Measurements from ENCODE around the gene GNAI1.
A peak's percentile ranks its signal among the peaks of the same experiment; 100 is the strongest.

The GNAI1 gene

DNA sequence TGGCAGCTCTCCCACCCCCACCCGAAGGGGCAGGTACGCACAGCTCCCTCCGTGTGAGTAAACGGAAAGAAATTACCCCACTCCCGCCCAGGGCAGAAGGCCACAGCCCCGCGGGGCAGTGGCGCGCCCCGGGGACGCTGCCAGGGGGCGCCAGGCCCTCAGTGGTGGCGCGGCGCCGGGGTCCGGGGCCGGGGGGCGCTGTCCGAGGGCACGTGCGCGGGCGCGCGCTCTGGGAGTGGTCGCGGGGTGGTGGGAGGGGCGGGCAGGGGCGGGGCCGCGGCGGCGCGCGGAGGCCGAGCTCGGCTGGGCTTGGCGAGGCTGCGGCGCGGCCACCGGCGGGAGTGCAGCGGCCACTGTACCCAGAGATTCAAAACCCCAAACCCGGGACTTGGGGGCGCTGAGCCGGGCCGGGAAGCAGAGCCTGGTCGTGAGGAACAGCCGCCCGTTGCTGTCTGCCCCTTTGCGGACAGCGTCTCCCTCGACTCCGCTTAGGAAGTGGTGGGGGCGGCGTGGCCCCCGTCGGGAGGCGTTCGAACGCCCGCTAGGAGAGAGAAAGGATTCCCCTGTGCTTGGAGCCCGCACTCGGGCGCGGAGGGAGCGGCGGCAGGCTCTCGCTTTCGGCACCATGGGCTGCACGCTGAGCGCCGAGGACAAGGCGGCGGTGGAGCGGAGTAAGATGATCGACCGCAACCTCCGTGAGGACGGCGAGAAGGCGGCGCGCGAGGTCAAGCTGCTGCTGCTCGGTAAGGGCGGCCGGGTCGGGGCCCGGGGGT, at the start of gene GNAI1:
Gene GNAI1, plus strand, starts transcription at position 296 of the 773 bp plus-strand sequence. Its CDS starts 330 bp downstream, at position 626.
- peak within 1 kb of the TSS; percentile 37 for H3K27ac Mint-ChIP-seq
- peaks cover 4% of the 10 kb centered on the region for H3K36me3 Mint-ChIP-seq (ENCODE audit: low read depth)
- peak within 1 kb of the TSS; percentile 66 for H3K4me3 Mint-ChIP-seq
- H3K4me1 Mint-ChIP-seq, result peaks cover 38% of the 10 kb centered on the region
- DNase-seq (peak; percentile 39), ATAC-seq (peak; percentile 71)
- no peaks in the 10 kb centered on the region for H3K9me3 Mint-ChIP-seq
- H3K27me3 Mint-ChIP-seq, result peaks cover 43% of the 10 kb centered on the region

DNA sequence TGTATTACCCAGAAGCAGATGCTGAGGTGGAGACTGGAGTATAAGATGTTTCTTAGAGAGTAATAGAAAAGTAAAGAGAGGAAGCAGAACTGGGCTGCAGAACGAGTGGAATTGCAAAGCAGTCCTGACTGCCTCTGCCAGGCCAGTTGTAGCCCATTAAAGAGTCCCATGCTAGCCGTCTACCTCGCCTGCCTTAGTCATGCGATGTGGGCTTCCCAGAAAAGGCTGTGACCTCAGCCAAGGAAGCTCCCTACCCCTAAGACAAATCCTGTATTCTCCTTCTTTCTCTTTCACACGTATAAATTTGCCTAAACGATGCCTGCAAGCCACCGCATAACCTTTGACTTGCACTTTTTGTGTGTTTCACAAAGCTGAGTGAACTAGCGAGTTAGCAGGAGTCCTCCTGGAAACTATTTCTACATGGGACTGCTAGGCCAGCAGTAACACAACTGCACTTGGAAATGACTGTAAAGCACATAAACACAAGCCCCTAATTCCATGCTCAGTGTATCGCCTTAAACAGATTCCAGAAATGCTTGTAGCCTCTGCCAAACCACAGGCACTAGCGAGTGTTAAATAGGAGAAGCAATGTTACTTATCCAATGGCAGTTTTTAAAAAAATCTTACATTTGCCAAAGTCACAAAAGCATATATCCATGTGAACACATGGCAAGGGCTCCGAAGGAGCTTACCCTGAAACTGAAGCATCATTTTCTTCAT, 47.4 kb upstream of the GNAI1 start:
- ATAC-seq (no peak), DNase-seq (no peak)
- no peak overlapping the region for H3K4me3 Mint-ChIP-seq
- no peaks in the 10 kb centered on the region for H3K9me3 Mint-ChIP-seq
- no peak overlapping the region for H3K27ac Mint-ChIP-seq
- H3K27me3 Mint-ChIP-seq, result no peaks in the 10 kb centered on the region
- no peaks in the 10 kb centered on the region for H3K36me3 Mint-ChIP-seq (ENCODE audit: low read depth)
- H3K4me1 Mint-ChIP-seq, result no peaks in the 10 kb centered on the region

DNA sequence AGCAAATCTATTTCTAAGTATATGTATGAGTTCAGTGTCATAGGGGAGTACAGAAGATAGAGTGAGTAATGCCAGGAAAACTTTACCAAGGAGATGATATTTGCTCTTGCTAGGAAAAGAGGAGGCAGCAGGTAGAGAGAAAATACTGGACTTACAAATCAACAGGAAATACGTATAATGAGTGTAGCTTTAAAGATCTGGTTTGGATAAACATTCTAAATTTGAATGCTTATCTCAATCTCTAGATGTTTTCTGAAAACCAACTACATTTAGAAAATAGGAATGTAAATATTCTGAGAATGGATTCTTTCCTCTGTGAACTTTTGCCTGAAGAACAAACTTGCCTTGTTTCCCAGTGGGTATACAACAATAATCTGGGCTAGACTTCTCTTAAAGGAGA, 46.9 kb upstream of the GNAI1 start:
- ATAC-seq (no peak), DNase-seq (no peak)
- no peaks in the 10 kb centered on the region for H3K36me3 Mint-ChIP-seq (ENCODE audit: low read depth)
- no peaks in the 10 kb centered on the region for H3K4me1 Mint-ChIP-seq
- no peaks in the 10 kb centered on the region for H3K27me3 Mint-ChIP-seq
- no peak overlapping the region for H3K27ac Mint-ChIP-seq
- H3K9me3 Mint-ChIP-seq, result no peaks in the 10 kb centered on the region
- H3K4me3 Mint-ChIP-seq, result no peak overlapping the region

DNA sequence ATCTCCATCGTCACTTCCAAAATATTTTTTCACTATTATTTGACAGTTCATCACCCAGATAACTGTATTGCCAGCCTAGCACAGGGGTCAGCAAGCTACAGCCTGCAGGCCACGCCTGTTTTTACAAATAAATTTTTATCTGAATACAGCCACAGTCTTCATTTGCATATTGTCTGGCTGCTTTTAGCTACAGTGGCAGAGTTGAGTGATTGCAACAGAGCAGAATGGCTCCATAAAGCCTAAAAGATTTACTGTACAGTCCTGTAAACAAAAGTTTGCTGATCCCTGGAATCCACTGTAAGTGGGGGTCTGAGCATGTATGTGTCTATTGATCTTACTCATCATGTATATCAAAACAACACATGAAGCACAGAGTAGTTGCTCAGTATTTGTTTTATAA, 45.9 kb upstream of the GNAI1 start:
- H3K9me3 Mint-ChIP-seq, result no peaks in the 10 kb centered on the region

DNA sequence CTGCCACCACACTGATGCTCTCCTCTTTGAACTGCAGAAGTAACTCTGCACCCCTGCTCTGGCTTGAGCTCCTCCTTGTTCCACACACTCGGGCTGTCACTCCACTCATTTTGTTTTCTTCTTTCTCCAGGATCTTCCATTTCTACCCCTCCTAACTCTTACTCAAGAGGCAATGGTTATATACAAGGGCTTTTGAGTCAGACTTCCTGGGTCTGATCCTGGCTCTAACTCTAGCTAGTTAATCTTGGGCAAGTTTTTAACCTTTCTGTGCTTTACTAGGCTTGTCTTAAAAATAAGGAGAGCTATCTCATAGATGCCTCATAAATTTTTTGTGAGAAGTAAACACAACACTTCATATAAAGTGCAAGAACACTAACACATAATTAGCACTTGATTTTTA, 45.3 kb upstream of the GNAI1 start:
- H3K27me3 Mint-ChIP-seq, result no peaks in the 10 kb centered on the region
- H3K9me3 Mint-ChIP-seq, result no peaks in the 10 kb centered on the region
- no peaks in the 10 kb centered on the region for H3K36me3 Mint-ChIP-seq (ENCODE audit: low read depth)
- ATAC-seq, result no peak
- DNase-seq, result no peak
- H3K4me3 Mint-ChIP-seq, result no peak overlapping the region
- no peak overlapping the region for H3K27ac Mint-ChIP-seq
- H3K4me1 Mint-ChIP-seq, result no peaks in the 10 kb centered on the region

More for the DNA sequence above, 45.9 kb upstream of the GNAI1 start:
- Mint-ChIP-seq H3K4me3 (no peak overlapping the region), H3K36me3 (ENCODE audit: low read depth) (no peaks in the 10 kb centered on the region), H3K4me1 (no peaks in the 10 kb centered on the region), H3K27me3 (no peaks in the 10 kb centered on the region), H3K27ac (no peak overlapping the region)
- ATAC-seq, result no peak
- no peak for DNase-seq

DNA sequence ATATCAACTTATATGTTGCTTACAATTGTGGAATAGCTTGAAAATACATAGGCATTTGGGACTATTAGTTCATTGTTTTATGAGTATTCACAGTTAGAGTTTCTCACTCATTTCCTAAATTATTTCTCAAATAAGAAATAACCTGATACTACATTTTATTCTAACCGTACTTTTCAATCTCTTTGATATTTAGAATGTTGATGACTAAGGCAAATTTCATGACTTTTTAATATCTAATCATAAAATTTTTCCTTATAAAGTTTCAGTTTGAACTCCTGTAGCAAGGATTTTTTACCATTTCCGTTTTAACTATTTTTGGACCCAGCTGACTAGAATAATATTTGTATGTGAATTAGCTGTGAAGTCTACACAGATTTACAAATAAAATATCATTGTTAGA, 41.3 kb upstream of the GNAI1 start:
- no peak overlapping the region for H3K27ac Mint-ChIP-seq
- H3K36me3 Mint-ChIP-seq (ENCODE audit: low read depth), result no peaks in the 10 kb centered on the region
- no peaks in the 10 kb centered on the region for H3K4me1 Mint-ChIP-seq
- H3K4me3 Mint-ChIP-seq, result no peak overlapping the region
- H3K9me3 Mint-ChIP-seq, result no peaks in the 10 kb centered on the region
- no peak for ATAC-seq
- no peaks in the 10 kb centered on the region for H3K27me3 Mint-ChIP-seq
- no peak for DNase-seq

DNA sequence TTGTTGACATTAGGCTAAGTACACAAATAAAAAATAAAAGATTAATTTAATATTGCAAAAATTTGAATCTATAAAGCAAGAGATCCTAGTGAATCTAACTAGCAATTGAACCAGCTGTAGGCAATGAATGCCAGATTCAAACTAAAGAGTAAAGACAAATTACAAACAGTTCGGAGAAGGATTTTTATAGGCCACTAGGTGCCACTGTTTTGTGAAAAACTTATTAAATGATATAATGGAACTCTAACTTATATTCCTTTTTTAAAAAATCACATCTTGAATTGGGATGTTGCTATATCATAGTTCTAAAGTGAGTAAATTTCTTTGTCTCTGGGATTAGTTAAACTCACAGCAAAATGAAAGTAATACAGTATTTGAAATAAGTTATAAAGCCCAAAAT, 39.1 kb upstream of the GNAI1 start:
- Mint-ChIP-seq H3K36me3 (ENCODE audit: low read depth) (no peaks in the 10 kb centered on the region), H3K4me3 (no peak overlapping the region), H3K4me1 (no peaks in the 10 kb centered on the region), H3K27me3 (no peaks in the 10 kb centered on the region), H3K27ac (no peak overlapping the region), H3K9me3 (no peaks in the 10 kb centered on the region)
- DNase-seq, result no peak
- no peak for ATAC-seq

DNA sequence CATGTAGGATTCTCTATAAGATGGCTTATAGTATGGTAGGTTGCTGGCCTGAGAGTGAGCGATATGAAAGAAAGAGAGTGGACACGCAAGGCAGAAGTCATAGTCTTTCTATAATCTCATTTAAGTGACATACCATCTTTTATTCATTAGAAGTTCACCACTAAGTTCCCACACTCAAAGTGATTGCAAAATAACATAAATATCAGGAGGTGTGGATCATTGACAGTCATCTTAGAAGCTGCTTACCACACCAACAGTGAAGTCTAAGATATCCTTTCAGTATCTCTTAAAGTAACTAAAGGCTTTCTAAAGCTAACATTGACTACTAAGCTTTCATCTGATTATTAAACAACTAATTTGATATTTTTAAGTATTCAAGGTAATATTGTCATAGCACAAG, 36.9 kb upstream of the GNAI1 start:
- ATAC-seq (no peak), DNase-seq (no peak)
- no peaks in the 10 kb centered on the region for H3K27me3 Mint-ChIP-seq
- no peak overlapping the region for H3K4me3 Mint-ChIP-seq
- no peak overlapping the region for H3K27ac Mint-ChIP-seq
- no peaks in the 10 kb centered on the region for H3K9me3 Mint-ChIP-seq
- H3K36me3 Mint-ChIP-seq (ENCODE audit: low read depth), result no peaks in the 10 kb centered on the region
- no peaks in the 10 kb centered on the region for H3K4me1 Mint-ChIP-seq

DNA sequence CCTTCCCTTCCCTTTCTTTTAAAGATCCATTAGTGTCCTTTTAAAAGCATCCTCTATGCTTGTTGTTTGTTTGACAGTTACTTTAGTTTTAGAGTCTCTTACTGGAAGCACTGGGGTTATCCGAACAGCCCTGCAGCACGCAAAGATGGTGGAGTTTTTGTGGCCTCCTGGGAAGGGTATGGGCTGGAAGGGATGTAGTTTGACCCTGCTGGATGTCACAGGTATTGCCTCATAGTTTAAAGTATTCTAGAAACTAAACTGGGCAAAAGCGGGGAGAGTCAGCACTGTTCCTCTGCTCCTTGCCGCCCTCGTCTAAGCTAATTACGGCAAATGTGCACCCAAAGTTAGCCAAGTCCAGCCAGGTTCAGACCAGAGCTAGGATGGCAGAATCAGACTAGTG, 35.8 kb upstream of the GNAI1 start:
- Mint-ChIP-seq H3K9me3 (no peaks in the 10 kb centered on the region), H3K27me3 (no peaks in the 10 kb centered on the region), H3K27ac (no peak overlapping the region), H3K4me1 (no peaks in the 10 kb centered on the region), H3K36me3 (ENCODE audit: low read depth) (no peaks in the 10 kb centered on the region), H3K4me3 (no peak overlapping the region)
- DNase-seq (no peak), ATAC-seq (no peak)

DNA sequence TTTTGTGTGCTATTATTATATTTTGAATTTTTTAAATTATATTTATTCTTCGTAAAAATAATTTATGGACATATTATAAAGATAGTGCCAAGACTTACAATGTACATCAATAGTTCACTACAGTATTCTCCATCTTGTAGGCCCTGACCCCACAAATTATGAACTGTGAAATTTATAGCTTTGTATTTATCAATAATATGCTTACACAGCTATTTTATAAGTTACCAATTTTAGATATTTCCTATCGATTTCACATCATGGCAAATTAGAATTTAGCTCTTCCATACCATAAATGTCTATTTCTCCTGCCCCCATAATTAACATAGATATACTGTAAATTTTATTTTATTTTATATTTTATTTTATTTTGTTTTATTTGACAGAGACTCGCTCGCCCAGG, 34.4 kb upstream of the GNAI1 start:
- no peaks in the 10 kb centered on the region for H3K4me1 Mint-ChIP-seq
- H3K27ac Mint-ChIP-seq, result no peak overlapping the region
- no peak for ATAC-seq

DNA sequence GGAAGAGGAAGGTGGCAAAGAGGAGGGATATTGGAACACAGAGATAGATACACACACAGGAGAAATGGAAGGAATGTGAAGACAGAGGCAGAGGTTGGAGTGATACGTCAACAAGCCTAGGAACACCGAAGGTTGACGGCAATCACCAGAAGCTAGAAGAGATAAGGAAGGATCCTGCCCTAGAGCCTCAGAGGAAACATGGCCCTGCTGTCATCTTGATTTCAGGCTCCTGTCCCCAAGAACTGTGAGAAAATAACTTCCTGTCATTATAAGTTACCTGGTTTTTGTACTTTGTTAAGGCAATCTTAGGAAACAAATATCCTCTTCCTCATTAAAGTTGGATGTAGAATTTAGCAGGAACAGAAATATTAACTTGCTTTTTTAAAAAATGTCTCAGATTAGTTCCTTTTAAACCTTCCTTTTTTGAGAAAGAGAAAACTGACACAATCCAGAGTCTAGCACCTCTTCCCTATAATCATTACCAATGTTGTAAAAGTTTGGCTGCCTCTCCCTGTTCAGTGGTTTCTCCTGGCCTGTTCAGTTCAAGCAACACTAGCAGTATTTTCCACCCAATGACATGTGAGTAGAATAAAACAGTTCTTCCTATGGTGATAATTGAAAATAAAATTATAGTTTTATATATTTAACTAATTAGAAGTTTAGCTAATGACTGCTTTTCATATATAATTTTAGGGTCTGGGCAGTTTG, 28.8 kb upstream of the GNAI1 start:
- Mint-ChIP-seq H3K27ac (no peak overlapping the region), H3K27me3 (no peaks in the 10 kb centered on the region), H3K36me3 (ENCODE audit: low read depth) (no peaks in the 10 kb centered on the region), H3K4me1 (peaks cover 20% of the 10 kb centered on the region), H3K9me3 (no peaks in the 10 kb centered on the region), H3K4me3 (no peak overlapping the region)
- no peak for ATAC-seq
- DNase-seq, result no peak

More for the DNA sequence above, 34.4 kb upstream of the GNAI1 start:
- Mint-ChIP-seq H3K9me3 (no peaks in the 10 kb centered on the region), H3K4me3 (no peak overlapping the region), H3K27me3 (no peaks in the 10 kb centered on the region), H3K36me3 (ENCODE audit: low read depth) (no peaks in the 10 kb centered on the region)
- no peak for DNase-seq

DNA sequence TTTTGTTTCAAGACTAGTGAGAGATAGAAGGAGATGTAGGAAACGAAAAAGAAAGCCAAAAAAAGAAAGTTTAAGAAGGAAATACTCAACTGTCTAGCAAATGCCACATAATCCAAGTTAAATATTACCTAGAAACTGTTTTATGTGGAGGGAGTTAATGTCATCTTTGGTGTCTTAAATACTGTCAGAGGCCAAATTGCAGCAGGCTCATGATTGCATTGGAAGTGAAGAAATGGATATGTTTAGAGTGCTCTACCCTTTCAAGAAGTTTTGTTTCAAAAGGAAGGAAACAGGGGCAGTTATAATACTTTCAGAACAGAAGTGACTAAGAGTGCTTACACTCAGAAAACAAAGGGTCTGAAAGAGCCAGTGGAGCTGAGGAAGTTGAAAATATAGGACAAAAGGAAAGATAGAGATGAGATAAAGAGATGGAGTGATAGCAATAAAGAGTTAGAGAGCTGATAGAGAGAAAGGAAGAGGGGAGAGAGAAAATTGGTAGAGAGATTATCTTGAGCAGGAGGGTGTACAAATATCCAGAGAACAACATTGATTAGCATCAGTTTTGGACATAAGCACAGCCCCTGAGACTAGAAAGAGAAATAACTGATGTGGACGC, 28.0 kb upstream of the GNAI1 start:
- no peaks in the 10 kb centered on the region for H3K27me3 Mint-ChIP-seq
- H3K4me3 Mint-ChIP-seq, result no peak overlapping the region
- H3K27ac Mint-ChIP-seq, result peak overlapping the region; percentile 44
- H3K36me3 Mint-ChIP-seq (ENCODE audit: low read depth), result no peaks in the 10 kb centered on the region
- ATAC-seq, result peak; percentile 20
- H3K9me3 Mint-ChIP-seq, result no peaks in the 10 kb centered on the region
- no peak for DNase-seq
- peaks cover 20% of the 10 kb centered on the region for H3K4me1 Mint-ChIP-seq

DNA sequence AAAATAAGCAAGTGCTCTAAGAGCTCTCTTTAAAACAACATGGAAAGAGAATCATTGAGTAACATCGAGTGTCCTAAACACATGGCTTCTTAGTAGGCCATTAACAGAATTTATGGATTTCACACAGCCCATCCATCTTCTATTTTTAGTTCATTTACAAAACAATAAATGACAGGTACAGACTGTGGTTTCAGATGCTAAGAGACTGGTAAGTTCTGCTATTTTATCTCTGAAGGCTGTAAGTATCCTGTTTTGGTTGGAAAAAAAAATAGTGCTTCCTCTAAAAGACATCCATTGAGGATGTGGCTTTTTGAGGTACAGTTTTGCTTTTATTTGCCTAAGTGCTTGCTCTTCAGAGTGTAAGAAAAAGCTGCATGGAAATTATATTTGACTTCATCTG, 27.4 kb upstream of the GNAI1 start:
- Mint-ChIP-seq H3K36me3 (ENCODE audit: low read depth) (no peaks in the 10 kb centered on the region), H3K27ac (peak overlapping the region; percentile 44), H3K27me3 (no peaks in the 10 kb centered on the region), H3K4me1 (peaks cover 20% of the 10 kb centered on the region), H3K9me3 (no peaks in the 10 kb centered on the region), H3K4me3 (no peak overlapping the region)
- DNase-seq (no peak), ATAC-seq (no peak)

DNA sequence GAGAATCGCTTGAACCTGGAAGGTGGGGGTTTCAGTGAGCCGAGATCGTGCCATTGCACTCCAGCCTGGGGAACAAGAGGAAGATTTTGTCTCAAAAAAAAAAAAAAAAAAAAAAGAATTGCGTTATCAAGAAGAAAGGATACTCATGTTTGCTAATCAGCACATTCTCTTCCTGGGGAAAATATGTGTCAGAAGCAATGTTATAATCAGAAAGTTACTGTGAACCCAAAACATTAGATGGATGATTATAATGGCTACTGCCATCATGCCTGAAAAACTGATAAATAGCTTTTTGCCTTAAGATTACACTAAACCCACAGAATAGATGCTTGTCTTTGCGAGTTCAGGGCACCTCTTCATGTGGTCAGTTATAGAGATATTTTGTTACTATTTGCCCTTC, 24.3 kb upstream of the GNAI1 start:
- peaks cover 5% of the 10 kb centered on the region for H3K27me3 Mint-ChIP-seq
- no peaks in the 10 kb centered on the region for H3K9me3 Mint-ChIP-seq
- ATAC-seq (no peak), DNase-seq (no peak)
- H3K36me3 Mint-ChIP-seq (ENCODE audit: low read depth), result no peaks in the 10 kb centered on the region
- no peak overlapping the region for H3K4me3 Mint-ChIP-seq
- H3K27ac Mint-ChIP-seq, result no peak overlapping the region
- peaks cover 20% of the 10 kb centered on the region for H3K4me1 Mint-ChIP-seq
